CD4-positive, alpha-beta T cell treated with Interferon alpha-2 for 1 hour (primary cell): ENCODE measurements around the gene DAZAP1.

ENCODE experiments used
- DNase-seq, 2 donors: peaks; one replicate each; pipeline ENCODE4 v3.0.0-alpha.2; 2020 to 2022

Gene DAZAP1

DNA sequence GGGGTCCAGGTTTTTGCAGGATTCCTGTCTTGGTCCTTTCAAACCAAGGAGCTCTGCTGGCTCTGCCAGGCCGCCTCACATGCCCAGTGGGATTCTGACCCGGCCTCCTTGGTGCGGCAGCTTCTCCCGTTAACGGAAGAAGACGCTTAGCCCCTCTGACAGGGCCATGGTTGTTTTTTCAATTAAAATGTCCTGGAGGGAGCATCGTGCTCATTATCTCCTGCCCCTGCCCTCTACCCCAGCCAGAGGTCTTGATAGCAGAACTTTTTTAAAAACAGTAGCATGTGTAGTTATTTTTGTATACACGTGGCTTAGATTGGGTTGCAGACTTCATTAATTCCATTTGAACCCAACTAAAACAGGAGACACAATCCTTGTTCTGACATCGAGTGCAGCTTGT, 19.4 kb downstream of the DAZAP1 start:
- DNase-seq, result no peak

DNA sequence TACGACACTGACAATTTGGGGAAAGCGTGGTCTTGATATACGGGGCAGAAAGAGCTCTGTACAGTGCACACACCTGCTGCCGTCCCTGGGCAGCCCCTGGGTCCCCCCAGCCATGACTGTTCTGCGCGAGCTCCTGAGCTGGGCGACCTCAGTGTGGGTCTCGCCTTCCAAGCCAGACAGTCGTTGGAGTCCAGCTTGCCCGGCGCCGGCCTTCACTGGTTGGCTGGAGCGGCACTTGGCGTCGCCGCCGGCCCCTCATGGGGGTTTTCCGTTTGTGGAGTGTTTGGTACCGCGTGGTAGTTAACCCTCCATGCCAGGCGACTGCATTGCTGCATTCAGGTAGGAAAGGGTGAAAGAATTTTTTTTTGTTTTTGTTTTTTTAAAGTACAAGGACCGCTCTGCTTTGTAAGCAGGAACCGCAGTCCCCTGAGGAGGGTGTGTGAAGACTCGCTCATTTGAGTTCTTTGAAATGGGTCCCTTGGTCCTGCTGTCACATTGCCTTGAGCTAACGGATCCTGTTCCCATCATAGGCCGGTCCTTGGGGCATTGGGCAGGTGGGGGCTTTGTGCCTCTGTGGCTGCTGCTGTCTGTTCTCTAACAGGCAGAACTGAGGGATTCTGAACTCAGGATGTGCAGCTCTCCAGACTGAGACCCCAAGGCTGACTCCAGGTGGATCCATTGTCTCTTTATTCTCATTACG, 20.0 kb downstream of the DAZAP1 start:
- no peak for DNase-seq

- DNase-seq, result no peak
Measured at GRCh38 chr19:1428738-1429391, 21.5 kb downstream of the DAZAP1 start.

DNA sequence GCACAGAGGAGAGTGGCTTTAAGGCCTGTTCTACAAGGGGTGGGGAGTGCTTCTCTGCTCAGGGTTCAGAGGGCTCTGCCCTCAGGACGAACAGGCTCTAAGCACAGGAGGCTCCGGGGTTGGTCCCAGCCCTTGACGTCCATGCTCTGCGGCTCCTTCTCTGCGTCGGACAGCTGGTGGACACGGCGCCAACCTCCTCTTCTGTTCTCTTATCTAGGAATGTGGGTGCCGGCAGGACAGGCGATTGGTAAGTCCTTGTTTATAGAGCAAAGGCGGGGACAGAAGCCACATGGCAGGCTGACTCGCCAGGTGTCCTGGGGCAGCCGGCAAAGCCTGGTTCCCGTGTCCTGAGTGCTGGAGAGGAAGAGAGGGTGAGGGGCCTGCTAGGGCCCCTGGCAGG, 22.4 kb downstream of the DAZAP1 start:
- DNase-seq, result no peak

DNA sequence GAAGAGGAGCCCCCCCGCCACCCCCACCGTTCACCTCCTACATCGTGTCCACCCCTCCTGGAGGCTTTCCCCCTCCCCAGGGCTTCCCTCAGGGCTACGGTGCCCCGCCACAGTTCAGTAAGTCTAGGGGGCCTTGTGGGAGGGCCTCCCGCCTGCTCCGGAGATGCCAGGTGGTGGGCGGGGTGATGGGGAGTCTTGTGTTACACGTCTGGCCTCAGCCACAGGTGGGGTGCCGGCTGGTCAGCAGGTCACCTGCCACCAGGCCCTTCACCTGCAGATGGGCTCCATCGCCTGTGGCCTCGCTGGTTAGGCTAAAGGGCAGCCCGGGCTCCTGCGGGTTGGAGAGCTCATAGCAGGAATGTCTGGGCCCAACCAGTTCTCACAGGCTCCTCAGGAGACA, 22.9 kb downstream of the DAZAP1 start:
- DNase-seq, result no peak

- DNase-seq, result no peak
Measured at GRCh38 chr19:1431759-1432506, 24.5 kb downstream of the DAZAP1 start.

DNA sequence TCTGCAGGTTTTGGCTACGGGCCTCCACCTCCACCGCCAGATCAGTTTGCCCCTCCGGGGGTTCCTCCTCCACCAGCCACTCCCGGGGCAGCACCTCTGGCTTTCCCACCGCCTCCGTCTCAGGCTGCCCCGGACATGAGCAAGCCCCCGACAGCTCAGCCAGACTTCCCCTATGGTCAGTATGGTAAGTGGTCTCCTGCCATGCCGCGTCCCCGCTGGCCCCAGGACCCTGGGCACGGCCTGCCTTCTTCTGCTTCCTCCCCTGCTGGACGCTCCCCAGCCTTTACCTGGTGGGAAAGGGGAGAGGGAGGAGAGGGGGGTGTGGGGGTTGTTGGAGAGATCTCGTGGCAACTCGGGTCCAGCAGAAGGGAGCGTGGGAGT, 25.1 kb downstream of the DAZAP1 start:
- no peak for DNase-seq

DNA sequence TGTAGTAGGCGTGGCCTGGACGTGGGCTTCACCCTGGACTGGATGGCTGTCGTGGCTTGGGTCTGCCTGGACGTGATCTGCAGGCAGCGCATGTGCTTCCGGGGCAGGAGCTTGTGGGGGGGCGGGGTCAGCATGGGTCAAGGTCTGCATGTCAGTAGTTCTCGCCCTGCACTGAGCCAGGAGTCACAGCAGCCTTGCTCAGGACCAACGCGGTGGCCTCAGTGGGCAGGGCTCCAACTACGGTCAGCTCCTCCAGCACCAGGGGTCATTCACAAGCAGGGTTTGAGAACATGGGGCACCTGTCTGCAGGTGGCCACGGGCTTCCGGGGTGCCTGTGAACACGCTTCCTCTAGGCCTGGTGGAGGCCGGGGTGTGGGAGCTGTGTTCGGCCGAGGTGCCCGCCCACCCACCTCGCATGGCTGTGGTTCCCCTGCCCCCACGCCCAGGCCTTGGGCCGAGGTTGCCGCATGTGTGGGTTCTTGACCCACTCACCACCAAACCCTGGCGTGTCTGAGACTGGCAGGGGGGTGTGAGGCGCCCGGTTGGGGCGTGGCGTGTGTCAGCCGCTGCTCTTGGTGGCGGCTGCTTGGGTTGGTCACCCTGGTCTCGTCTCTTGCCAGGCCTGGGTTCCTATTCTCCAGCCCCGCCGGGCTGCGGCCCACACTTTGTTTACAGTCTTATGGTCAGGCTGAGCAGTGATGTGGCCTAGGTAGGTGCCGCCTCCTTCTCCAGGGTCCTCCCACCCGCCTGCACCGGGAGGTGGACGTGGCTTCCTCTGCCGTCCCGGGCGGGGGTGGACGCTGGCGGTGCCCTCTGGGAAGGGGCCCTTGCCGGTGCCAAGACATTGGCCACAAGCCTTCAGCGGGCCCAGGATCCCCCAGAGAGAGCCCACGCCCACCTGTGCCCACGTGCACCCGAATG, 26.0 kb downstream of the DAZAP1 start:
- no peak for DNase-seq

- no peak for DNase-seq
Measured at GRCh38 chr19:1434040-1434366, 26.6 kb downstream of the DAZAP1 start.

DNA sequence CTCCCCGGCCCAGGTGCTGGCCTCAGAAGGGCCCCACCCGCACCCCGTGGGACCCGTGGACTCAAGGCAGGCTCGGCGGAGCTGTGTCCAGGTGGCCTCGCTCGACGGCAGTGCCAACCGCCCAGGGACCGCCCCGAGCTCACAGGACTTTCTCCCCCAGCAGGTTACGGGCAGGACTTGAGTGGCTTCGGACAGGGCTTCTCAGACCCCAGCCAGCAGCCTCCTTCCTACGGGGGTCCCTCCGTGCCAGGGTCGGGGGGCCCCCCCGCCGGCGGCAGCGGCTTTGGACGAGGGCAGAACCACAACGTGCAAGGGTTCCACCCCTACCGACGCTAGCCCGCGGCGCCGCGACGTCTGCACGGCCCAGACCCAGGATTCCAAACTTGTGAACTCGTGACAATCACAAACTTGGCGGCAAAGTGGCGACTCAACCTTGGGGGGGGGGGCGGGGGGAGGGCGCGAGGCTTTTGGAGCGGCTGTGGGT, 27.2 kb downstream of the DAZAP1 start:
- no peak for DNase-seq

- no peak for DNase-seq
Measured at GRCh38 chr19:1435378-1435989, 28.1 kb downstream of the DAZAP1 start.

- no peak for DNase-seq
Measured at GRCh38 chr19:1437609-1438008, 30.2 kb downstream of the DAZAP1 start.

- DNase-seq, result peak; percentile 94 to 97
Measured at GRCh38 chr19:1438035-1438932, 30.9 kb downstream of the DAZAP1 start, which contains the start of gene RPS15. Gene RPS15 (plus strand): TSS chr19:1438396. CDS start chr19:1438426, 30 bp downstream.

DNA sequence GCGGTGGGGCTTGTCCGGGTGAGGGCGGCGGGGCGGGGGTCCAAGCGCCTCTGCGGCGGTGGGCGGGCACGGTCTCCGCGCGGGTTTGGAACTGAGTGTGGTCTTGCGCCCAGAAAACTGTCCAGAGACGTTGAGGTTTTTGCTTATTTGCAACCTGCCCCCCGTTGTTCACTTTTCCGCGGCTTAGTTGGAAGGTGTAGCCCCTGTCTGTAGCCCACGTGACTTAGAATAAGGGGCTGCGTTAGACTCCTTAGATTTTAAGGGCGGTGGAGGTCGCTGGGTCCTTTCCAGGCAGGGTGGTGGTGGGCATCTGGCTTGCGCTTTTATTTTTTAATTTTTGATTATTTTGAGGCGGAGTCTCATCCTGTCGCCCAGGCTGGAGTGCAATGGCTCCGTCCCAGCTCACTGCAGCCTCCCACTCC, 31.6 kb downstream of the DAZAP1 start:
- DNase-seq, result peak in 1 of 2 donors; percentile 28

DNA sequence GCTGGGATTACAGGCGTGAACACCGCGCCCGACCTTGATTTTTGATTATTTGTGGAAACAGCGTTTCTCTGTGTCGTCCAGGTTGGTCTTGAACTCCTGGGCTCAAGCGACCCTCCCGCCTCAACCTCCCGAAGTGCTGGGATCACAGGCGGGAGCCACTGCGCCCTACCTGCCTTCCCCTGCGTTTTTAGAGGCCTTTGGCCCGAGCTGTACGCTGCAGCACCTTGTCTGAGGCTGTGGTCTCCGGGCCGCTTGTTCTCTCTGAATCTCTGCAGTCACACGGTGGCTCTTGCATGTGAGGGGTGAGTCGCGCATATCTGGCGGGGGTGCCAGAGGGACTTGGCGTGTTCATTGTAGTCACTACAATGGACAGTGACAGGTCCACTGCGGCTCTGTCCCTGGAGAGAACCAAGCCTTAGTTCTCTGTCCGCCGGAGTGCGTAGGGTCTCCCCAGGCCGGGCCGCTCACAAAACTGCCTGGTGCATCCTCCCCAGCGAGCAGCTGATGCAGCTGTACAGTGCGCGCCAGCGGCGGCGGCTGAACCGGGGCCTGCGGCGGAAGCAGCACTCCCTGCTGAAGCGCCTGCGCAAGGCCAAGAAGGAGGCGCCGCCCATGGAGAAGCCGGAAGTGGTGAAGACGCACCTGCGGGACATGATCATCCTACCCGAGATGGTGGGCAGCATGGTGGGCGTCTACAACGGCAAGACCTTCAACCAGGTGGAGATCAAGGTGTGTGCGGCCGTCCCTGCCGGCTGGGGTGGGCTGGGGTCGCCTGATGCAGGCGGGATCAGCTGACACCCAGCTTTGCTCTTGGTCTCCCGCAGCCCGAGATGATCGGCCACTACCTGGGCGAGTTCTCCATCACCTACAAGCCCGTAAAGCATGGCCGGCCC, 32.4 kb downstream of the DAZAP1 start:
- DNase-seq, result peak in 1 of 2 donors; percentile 45

GRCh38 chr19:1440418-1440801, 33.0 kb downstream of the DAZAP1 start:
- DNase-seq, result no peak

DNA sequence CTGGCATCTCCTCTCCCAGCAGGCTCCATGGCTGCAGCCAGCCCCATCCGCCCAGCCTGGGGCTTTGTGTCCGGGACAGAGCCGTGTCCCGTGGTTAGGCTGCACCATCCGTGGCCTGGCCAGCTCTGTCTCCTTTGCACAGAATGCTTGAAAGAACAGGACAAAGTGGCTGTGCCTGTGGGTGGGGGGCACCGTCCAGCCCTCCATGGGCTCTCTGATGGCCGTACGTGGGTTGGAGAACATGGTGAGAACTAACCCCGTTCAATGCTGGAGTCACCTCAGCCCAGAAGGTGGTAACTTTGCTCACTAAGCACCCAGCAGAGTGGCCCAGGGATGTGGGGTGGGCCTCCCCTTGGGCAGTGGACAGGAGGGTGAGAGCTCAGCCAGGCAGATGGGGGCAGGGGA, 33.6 kb downstream of the DAZAP1 start:
- no peak for DNase-seq

- no peak for DNase-seq
Measured at GRCh38 chr19:1441677-1442438, 34.5 kb downstream of the DAZAP1 start.

- peak; percentile 67 to 85 for DNase-seq
Measured at GRCh38 chr19:1445185-1445931, 38.0 kb downstream of the DAZAP1 start.
